ENCODE measurements around the gene MACC1. TPM values are rescaled to one million over a fixed set of nuclear protein-coding genes. Genes with fewer than 3 reads are reported as not detected.
A peak's percentile ranks its signal among the peaks of the same experiment; 100 is the strongest.

Gene MACC1
- total and polyA plus RNA-seq, 9 of the 15 experiments (the other 6 are each of a cell fraction or from before 2014, with no cell fraction given) = 5.9 to 30.2 (median 10.4) TPM

DNA sequence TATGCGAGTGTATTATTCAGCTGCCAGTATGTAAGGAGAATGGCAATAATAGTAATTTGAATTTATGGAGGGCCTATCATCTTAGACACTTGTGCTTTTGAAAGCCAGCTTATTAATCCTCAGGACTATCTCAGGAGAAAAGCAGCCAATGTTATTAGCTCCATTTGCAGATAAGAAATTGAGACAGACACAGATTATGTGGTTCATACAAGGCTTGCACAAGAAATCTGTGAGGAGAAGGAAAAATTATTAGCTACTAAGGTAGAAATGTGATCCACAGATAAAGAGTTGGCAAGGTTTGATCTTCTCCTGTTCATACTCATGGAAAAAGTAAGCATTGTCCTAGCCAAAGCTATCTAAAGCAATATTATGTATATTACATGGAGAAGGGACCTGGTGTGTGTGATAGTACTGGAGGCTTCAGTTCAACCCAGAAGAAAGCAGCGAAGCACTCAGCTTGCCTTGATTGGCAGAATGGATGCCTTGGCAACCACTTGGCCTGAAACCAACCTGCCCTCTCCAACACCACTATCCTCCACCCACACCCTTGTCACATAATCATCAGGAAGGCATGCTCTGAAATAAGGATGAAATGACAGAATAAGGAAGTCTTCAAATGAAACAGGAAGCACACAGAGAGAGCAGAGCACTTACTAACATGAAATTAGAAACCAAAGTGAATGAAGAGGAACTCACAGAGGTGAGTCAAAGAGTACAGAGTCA, 18.0 kb downstream of the MACC1 start (continued):
- peak; percentile 46; the same call in 1 of the 2 replicates for TF ChIP-seq MYC (IDR thresholded peaks at IDR 0.05; ENCODE audit: low read depth, low read length)
- no peak for TF ChIP-seq MYC (CRISPR knock-in tag; IDR thresholded peaks at IDR 0.05; ENCODE audit: borderline replicate concordance, low read depth)
- peak; percentile 70; the same call in 1 of the 2 replicates for TF ChIP-seq ZNF24 (IDR thresholded peaks at IDR 0.05)
- TF ChIP-seq, protein P1, sequence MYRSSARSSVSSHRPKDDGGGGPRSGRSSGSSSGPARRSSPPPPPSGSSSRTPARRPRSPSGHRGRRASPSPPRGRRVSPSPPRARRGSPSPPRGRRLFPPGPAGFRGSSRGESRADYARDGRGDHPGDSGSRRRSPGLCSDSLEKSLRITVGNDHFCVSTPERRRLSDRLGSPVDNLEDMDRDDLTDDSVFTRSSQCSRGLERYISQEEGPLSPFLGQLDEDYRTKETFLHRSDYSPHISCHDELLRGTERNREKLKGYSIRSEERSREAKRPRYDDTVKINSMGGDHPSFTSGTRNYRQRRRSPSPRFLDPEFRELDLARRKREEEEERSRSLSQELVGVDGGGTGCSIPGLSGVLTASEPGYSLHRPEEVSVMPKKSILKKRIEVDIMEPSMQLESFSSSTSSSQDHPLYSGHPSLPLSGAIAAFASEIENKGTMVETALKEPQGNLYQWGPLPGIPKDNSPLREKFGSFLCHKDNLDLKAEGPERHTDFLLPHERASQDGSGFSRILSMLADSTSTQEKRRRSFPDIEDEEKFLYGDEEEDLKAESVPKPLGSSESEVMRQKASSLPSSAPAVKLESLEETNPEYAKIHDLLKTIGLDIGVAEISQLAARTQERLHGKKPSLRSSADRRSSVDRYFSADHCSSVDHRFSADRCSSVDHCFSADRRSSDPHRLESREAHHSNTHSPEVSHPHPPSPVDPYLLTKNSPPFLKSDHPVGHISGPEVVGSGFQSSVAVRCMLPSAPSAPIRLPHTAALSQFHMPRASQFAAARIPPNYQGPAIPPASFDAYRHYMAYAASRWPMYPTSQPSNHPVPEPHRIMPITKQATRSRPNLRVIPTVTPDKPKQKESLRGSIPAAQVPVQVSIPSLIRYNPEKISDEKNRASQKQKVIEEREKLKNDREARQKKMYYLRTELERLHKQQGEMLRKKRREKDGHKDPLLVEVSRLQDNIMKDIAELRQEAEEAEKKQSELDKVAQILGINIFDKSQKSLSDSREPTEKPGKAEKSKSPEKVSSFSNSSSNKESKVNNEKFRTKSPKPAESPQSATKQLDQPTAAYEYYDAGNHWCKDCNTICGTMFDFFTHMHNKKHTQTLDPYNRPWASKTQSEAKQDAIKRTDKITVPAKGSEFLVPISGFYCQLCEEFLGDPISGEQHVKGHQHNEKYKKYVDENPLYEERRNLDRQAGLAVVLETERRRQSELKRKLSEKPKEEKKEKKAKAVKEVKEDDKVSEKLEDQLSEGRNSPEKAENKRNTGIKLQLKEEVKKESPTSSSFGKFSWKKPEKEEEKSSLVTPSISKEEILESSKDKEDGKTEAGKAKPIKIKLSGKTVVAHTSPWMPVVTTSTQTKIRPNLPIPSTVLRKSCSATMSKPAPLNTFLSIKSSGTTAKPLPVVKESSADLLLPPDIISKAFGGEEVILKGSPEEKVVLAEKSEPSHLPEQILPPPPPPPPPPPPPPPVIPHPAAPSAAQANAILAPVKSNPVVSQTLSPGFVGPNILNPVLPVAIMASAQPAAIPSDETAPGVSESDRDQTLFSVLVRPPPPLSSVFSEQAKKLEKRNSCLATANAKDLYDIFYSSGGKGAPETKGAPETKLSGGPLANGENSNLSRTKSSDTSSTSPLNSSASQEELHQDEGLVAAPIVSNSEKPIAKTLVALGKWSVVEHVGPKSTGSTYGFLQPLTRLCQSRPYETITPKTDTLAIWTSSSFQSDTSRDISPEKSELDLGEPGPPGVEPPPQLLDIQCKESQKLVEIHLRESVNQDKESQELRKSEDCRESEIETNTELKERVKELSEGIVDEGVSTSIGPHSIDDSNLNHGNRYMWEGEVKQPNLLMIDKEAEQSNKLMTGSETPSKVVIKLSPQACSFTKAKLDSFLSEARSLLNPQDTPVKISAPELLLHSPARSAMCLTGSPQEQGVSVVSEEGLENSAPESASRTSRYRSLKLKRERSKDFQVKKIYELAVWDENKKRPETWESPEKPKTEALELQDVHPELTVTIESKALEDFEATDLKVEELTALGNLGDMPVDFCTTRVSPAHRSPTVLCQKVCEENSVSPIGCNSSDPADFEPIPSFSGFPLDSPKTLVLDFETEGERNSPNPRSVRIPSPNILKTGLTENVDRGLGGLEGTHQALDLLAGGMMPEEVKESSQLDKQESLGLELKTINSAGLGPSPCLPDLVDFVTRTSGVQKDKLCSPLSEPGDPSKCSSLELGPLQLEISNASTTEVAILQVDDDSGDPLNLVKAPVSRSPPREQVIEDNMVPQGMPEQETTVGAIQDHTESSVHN (IDR thresholded peaks at IDR 0.05; ENCODE audit: borderline replicate concordance in 1 of 2, low read depth in 1 of 2) = peak in 1 of 2 experiments; percentile 43; a peak in 1 of 4 replicates
- TF ChIP-seq, protein P2, sequence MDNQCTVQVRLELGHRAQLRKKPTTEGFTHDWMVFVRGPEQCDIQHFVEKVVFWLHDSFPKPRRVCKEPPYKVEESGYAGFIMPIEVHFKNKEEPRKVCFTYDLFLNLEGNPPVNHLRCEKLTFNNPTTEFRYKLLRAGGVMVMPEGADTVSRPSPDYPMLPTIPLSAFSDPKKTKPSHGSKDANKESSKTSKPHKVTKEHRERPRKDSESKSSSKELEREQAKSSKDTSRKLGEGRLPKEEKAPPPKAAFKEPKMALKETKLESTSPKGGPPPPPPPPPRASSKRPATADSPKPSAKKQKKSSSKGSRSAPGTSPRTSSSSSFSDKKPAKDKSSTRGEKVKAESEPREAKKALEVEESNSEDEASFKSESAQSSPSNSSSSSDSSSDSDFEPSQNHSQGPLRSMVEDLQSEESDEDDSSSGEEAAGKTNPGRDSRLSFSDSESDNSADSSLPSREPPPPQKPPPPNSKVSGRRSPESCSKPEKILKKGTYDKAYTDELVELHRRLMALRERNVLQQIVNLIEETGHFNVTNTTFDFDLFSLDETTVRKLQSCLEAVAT (IDR thresholded peaks at IDR 0.05) = 0 out of 4 replicates have a peak, but pooled peaks of 1 of the 2 experiments have one; percentile 11
